Naive B cell (primary cell): ENCODE data around the gene CLCA2. TPM values are rescaled to one million over a fixed set of nuclear protein-coding genes. Genes with fewer than 3 reads are reported as not detected.
"Not testable (repeated sequence)": the region's sequence is repeated elsewhere in the genome, so short reads cannot be mapped to it uniquely, and the experiment has no call there.

ENCODE experiments used
- ATAC-seq, 2 donors: fragments of 150-1000 bp; cut with Tn5 transposase; 2 replicates each; pipeline ENCODE4 v1.10.0; 2021; ENCODE audit warnings: low read depth in 2 of 2, mild to moderate bottlenecking in 2 of 2, moderate library complexity in 2 of 2
- DNase-seq: peaks from one replicate; pipeline ENCODE4 v3.0.0; 2022
- H3K27ac Mint-ChIP-seq, 6 donors: one replicate each; pipeline ENCODE4 v1.8.0; 2020 to 2022; ENCODE audit warnings: mild to moderate bottlenecking in 6 of 6, mixed read lengths in 6 of 6, moderate library complexity in 5 of 6, inconsistent platforms in 2 of 6
- H3K27me3 Mint-ChIP-seq, 3 donors: one replicate each; pipeline ENCODE4 v1.8.0; 2021 to 2022; ENCODE audit warnings: mixed read lengths in 3 of 3, mild to moderate bottlenecking in 1 of 3
- H3K36me3 Mint-ChIP-seq, 2 donors: one replicate each; pipeline ENCODE4 v1.8.0; 2020 to 2022; ENCODE audit warnings: mixed read lengths in 2 of 2, inconsistent platforms in 1 of 2, mild to moderate bottlenecking in 1 of 2
- H3K4me1 Mint-ChIP-seq, 3 donors: one replicate each; pipeline ENCODE4 v1.8.0; 2020 to 2022; ENCODE audit warnings: mixed read lengths in 3 of 3, inconsistent platforms in 1 of 3, mild to moderate bottlenecking in 1 of 3, moderate library complexity in 1 of 3
- H3K4me3 Mint-ChIP-seq, 8 donors: one replicate each; pipeline ENCODE4 v1.8.0; 2020 to 2022; ENCODE audit warnings: mild to moderate bottlenecking in 8 of 8, mixed read lengths in 8 of 8, moderate library complexity in 8 of 8, inconsistent platforms in 2 of 8
- H3K9me3 Mint-ChIP-seq, 7 donors: one replicate each; pipeline ENCODE4 v1.8.0; 2020 to 2022; ENCODE audit warnings: mixed read lengths in 7 of 7, mild to moderate bottlenecking in 5 of 7, inconsistent platforms in 2 of 7, moderate library complexity in 1 of 7
- polyA plus RNA-seq, 6 donors: library from polyadenylated mRNA; unstranded; fragments of 300-500 nt; fragmentation: Illumina TruSeq; gene quantifications; one replicate each; pipeline ENCODE4 v1.2.3, GENCODE V29; 2021; ENCODE audit warnings: low read depth in 6 of 6

Gene CLCA2
- polyA plus RNA-seq, 6 donors from 2014 or later = not detected

DNA sequence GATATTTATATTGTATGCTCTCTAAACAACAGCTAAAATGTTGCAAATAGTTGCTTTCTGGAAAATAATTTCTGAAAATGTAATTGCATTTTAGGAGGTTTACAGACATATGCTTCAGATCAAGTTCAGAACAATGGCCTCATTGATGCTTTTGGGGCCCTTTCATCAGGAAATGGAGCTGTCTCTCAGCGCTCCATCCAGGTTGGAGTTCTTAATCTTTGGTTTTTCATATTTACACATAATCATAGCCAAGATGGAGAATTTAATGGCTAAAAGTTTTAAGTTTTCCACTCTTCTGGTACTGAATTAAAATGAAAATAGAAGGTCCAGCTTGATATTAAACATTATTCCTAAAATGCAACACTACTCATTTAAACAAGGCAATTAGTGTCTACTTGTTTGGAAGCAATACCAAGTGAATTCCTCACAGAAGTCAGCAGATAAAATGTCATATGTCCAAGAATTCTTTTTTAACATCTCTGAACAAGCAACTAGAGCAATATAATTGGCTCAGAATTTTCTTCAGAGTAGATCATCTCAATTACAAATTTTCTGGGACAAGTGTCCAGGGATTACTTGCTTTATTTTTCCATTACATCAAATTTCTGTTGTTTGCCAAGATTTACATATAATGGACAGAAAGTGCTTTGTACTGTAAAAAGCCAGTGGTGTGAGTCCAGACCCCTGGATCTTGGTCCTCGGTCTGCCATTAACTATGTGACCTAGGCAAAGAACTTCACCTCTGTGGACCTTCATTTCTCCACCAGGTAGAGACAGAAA is 67.4 kb downstream of the CLCA2 start:
- Mint-ChIP-seq H3K36me3 (no peaks in the 10 kb centered on the region), H3K4me1 (no peaks in the 10 kb centered on the region), H3K27ac (no peak overlapping the region), H3K4me3 (no peak overlapping the region), H3K27me3 (peaks cover 8 to 43% (median 8%) of the 10 kb centered on the region in 3 donors), H3K9me3 (no peaks in the 10 kb centered on the region)
- DNase-seq = no peak
- no peak for ATAC-seq

DNA sequence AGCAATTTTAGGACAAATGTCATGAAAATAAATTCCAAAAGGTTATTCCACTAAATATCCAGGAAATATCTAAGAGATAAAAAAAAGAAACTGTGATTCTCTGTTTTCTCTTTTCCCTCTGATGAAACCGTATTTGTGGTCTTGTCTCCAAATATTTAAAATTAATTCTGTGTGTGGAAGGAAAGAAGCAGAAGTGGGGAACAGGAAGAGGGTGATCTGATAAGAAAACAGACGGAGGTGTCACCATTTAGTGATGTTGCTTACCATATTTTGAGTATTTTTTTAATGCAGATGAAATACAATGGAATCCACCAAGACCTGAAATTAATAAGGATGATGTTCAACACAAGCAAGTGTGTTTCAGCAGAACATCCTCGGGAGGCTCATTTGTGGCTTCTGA is 74.3 kb downstream of the CLCA2 start:
- H3K27ac Mint-ChIP-seq = no peak overlapping the region
- peaks cover 0 to 35% (median 18%) of the 10 kb centered on the region in 3 donors for H3K27me3 Mint-ChIP-seq
- no peaks in the 10 kb centered on the region for H3K36me3 Mint-ChIP-seq
- H3K4me3 Mint-ChIP-seq = no peak overlapping the region
- no peak for ATAC-seq
- H3K9me3 Mint-ChIP-seq = no peaks in the 10 kb centered on the region
- DNase-seq = no peak
- H3K4me1 Mint-ChIP-seq = peaks cover 0 to 15% (median 0%) of the 10 kb centered on the region in 3 donors

DNA sequence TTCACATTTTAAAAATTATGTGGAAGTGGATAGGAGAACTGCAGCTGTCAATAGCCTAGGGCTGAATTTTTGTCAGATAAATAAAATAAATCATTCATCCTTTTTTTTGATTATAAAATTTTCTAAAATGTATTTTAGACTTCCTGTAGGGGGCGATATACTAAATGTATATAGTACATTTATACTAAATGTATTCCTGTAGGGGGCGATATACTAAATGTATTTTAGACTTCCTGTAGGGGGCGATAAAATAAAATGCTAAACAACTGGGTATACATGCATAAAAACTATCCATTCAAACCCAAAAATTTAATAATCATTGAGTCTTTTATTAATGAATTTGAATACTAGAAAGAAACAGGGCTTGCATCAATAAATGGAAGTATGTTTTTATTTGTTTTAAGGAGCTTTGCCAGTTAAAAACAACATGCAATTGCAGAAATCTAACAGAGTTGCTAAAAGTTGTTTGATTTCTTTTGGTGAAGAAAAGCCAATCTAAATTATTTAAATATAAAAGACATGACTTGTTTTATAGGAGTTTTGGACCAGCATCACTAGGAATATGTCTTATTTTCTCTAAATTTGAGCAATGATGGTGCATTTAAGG is 76.1 kb downstream of the CLCA2 start:
- peak; percentile 35 to 56 for ATAC-seq
- H3K27me3 Mint-ChIP-seq = peaks cover 0 to 30% (median 22%) of the 10 kb centered on the region in 3 donors
- H3K36me3 Mint-ChIP-seq = no peaks in the 10 kb centered on the region
- peaks cover 0 to 19% (median 0%) of the 10 kb centered on the region in 3 donors for H3K4me1 Mint-ChIP-seq
- H3K9me3 Mint-ChIP-seq = no peaks in the 10 kb centered on the region
- peak; percentile 63 for DNase-seq
- peak overlapping the region in 1 of 6 donors; percentile 28 for H3K27ac Mint-ChIP-seq
- H3K4me3 Mint-ChIP-seq = no peak overlapping the region

DNA sequence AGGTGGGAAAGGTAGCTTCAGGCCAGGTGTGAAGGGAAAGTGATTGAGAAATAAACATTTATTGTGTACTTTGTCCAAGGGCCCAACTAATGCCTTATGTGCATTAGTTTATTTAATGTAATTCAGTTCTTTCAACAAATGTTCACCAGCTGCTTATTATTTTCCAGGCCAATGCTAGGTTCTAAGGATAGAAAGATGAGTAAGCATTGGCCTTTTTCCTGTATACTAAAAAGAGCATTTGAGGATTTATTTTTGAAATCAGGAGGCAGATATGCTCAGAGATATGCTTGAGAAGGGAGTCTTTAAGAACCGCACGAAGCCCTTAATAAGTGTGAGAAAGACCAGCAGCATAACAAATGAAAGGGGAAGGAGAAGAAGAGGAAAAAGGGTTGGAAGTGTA is 76.7 kb downstream of the CLCA2 start:
- ATAC-seq (no peak), DNase-seq (no peak)
- peaks cover 0 to 24% (median 22%) of the 10 kb centered on the region in 3 donors for H3K27me3 Mint-ChIP-seq
- no peaks in the 10 kb centered on the region for H3K36me3 Mint-ChIP-seq
- no peak overlapping the region for H3K4me3 Mint-ChIP-seq
- H3K9me3 Mint-ChIP-seq = no peaks in the 10 kb centered on the region
- peaks cover 0 to 19% (median 0%) of the 10 kb centered on the region in 3 donors for H3K4me1 Mint-ChIP-seq
- no peak overlapping the region for H3K27ac Mint-ChIP-seq

DNA sequence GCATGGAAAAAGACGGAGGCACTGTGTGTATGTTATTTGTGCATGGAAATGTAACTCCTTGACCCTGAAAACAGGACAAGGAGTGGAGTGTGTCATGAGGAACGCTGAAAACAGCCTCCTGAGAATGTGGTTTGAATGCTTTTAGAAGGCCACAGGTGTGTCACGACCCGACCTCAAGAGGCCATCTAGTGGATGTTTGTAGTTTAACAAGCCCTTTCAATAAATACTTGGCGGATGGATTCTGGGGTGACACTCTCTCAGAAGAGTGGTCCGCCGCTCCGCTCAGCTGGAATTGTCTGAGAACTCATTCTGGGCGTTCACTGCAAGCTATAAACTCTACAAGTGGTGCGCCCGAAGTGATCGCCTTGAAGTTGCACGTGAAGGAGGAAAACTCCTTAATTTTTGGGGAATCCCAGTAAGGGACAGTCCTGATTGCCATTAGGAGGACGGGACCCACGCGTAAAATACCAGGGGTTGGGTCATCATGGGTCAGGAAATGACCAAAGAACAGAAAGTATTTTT is 78.2 kb downstream of the CLCA2 start:
- Mint-ChIP-seq H3K27me3 (peaks cover 0 to 17% (median 16%) of the 10 kb centered on the region in 3 donors), H3K27ac (peak overlapping the region in 3 of 6 donors; percentile 48 to 65 (median 58)), H3K4me3 (peak overlapping the region; percentile 56 to 96 (median 86)), H3K4me1 (peaks cover 0 to 19% (median 0%) of the 10 kb centered on the region in 3 donors)
- not testable (repeated sequence) for H3K9me3 Mint-ChIP-seq, H3K36me3 Mint-ChIP-seq
- ATAC-seq (peak; percentile 76 to 87), DNase-seq (peak; percentile 44)

DNA sequence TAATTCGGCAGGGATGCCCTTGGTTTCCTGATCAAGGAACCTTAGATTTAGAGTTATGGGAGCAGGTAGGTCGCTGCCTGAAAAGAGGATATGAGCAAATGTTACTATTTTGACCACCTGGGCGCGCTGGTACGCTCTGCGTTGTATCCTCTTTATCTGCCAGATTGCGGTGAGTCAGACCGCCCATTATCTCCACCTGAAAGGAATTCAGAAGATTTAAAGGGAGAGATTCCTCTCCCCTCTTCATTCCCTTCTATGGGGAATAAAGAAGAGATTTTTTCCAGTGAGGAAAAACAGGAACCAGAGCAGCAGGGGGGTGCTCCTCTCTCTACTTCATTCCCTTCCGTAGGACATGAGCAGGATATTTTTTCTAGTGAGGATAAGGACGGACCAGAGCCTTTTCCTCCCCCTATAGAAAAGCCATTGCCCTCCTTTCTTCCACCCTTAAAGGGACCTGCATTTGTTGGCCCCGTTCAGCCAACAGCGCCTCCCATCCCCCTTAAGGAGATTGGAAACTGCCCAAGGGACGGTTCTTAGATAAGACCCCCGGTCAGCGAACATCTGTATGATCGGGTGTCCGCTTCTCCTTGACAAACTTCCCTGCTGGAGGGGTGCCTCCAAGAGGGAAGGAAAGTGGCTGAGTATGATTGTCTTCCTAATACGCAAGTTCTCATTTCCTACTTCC is 78.9 kb downstream of the CLCA2 start:
- peak overlapping the region in 1 of 6 donors; percentile 13 for H3K27ac Mint-ChIP-seq
- peak; percentile 55 to 75 for ATAC-seq
- H3K36me3 Mint-ChIP-seq = no peaks in the 10 kb centered on the region
- peak; percentile 9 for DNase-seq
- H3K4me3 Mint-ChIP-seq = peak overlapping the region; percentile 56 to 96 (median 86)
- peaks cover 0 to 20% (median 18%) of the 10 kb centered on the region in 3 donors for H3K27me3 Mint-ChIP-seq
- peaks cover 0 to 19% (median 0%) of the 10 kb centered on the region in 3 donors for H3K4me1 Mint-ChIP-seq
- H3K9me3 Mint-ChIP-seq = no peaks in the 10 kb centered on the region

- ATAC-seq (no peak), DNase-seq (no peak)
- Mint-ChIP-seq H3K4me1 (peaks cover 0 to 19% (median 0%) of the 10 kb centered on the region in 3 donors), H3K4me3 (peak overlapping the region in 5 of 8 donors; percentile 34 to 96 (median 83)), H3K27me3 (peaks cover under 1 to 19% (median 14%) of the 10 kb centered on the region in 3 donors), H3K9me3 (no peaks in the 10 kb centered on the region), H3K36me3 (no peaks in the 10 kb centered on the region), H3K27ac (peak overlapping the region in 2 of 6 donors; percentile 13 to 36)
These were observed 79.6 kb downstream of the CLCA2 start for GRCh38 chr1:86503406-86504136.

- no peak for DNase-seq
- Mint-ChIP-seq H3K4me1 (peaks cover 0 to 19% (median 0%) of the 10 kb centered on the region in 3 donors), H3K27me3 (peaks cover 4 to 15% (median 9%) of the 10 kb centered on the region in 3 donors), H3K36me3 (no peaks in the 10 kb centered on the region), H3K9me3 (no peaks in the 10 kb centered on the region), H3K27ac (no peak overlapping the region), H3K4me3 (peak overlapping the region in 2 of 8 donors; percentile 93 to 96)
- ATAC-seq = no peak
These were observed 80.1 kb downstream of the CLCA2 start for GRCh38 chr1:86504137-86504479.

DNA sequence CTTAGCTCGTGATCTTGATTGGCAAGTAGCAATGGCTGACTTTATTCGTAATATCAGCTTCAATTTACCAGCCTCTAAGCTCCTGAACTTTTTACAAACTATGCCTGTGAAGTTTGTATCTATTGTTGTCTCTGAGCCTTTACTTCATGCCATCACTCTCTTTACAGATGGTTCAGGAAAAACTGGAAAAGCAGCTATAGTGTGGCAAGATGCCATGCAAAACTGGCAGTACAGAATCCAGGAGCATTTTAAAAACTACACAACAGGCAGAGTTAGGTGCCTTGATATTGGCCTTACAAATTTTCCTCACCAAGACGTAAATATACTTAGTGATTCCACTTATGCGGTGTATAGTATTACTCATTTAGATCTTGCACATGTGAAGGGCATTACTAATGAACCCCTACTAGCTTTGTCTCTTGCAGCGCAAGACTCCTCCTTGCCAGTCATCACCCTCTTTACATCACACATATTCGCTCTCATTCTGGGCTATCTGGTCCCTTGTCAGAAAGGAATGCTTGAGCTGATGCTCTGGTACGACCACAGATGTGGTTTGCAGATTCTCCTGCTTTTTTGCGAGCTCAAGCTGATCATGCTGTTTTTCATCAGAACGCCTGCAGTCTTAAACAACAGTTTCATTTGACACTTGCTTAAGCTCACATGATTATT is 81.1 kb downstream of the CLCA2 start:
- no peak for DNase-seq
- H3K4me1 Mint-ChIP-seq = peaks cover 0 to 18% (median 0%) of the 10 kb centered on the region in 3 donors
- no peak overlapping the region for H3K27ac Mint-ChIP-seq
- H3K36me3 Mint-ChIP-seq = no peaks in the 10 kb centered on the region
- H3K4me3 Mint-ChIP-seq = no peak overlapping the region
- peaks cover 4 to 15% (median 15%) of the 10 kb centered on the region in 3 donors for H3K27me3 Mint-ChIP-seq
- ATAC-seq = no peak
- H3K9me3 Mint-ChIP-seq = no peaks in the 10 kb centered on the region

DNA sequence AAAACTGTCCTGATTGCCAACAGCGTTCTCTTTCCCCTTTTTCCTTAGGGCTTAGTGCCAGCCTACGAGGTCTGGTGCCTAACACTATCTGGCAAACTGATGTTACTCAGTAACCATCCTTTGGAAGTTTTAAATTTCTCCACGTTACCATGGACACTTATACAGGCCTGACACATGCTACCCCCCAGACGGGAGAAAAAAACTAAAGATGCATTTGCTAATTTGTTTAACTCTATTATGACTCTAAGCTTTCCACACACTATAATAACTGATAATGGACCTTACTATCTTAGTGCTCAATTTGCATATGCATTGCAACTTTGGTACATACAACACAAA is 81.6 kb downstream of the CLCA2 start:
- Mint-ChIP-seq H3K4me1 (peaks cover 0 to 17% (median 0%) of the 10 kb centered on the region in 3 donors), H3K27me3 (peaks cover 4 to 15% (median 15%) of the 10 kb centered on the region in 3 donors), H3K36me3 (no peaks in the 10 kb centered on the region), H3K4me3 (no peak overlapping the region), H3K9me3 (peaks cover 0 to 2% (median 0%) of the 10 kb centered on the region in 7 donors), H3K27ac (no peak overlapping the region)
- DNase-seq = no peak
- no peak for ATAC-seq
